HAP-1 (cell line): ENCODE data around the gene PIWIL4.
A peak's percentile ranks its signal among the peaks of the same experiment; 100 is the strongest.

Experiments used
- DNase-seq, 2 experiments: peaks; one replicate each; pipeline ENCODE4 v3.0.0-alpha.2; 2016 to 2020; ENCODE audit warnings: low spot score in 2 of 2
- H3K27me3 ChIP-seq: fragments of 250-450 bp; sonication (Bioruptor Pico); 2 replicates; pipeline ENCODE4 v1.5.1; 2020; ENCODE audit warnings: low read depth, mild to moderate bottlenecking, moderate library complexity
- H3K36me3 ChIP-seq: fragments of 250-450 bp; sonication (Bioruptor Pico); replicated peaks from 2 replicates; pipeline ENCODE4 v1.5.1; 2020; ENCODE audit warnings: mild to moderate bottlenecking
- H3K4me1 ChIP-seq: fragments of 250-450 bp; sonication (Bioruptor Pico); 2 replicates; pipeline ENCODE4 v1.5.1; 2020; ENCODE audit warnings: mild to moderate bottlenecking
- H3K4me3 ChIP-seq: fragments of 250-450 bp; sonication (Bioruptor Pico); 2 replicates; pipeline ENCODE4 v1.5.1; 2020; ENCODE audit warnings: mild to moderate bottlenecking, moderate library complexity
- H3K9me3 ChIP-seq: fragments of 250-450 bp; sonication (Bioruptor Pico); 2 replicates; pipeline ENCODE4 v1.5.1; 2020; ENCODE audit warnings: mild to moderate bottlenecking, moderate library complexity
- in situ Hi-C: fragments of 300-500 bp; cut with MboI; formaldehyde crosslinking; loops from 3 replicates; pipeline ENCODE4 v1.14.3; 2020; ENCODE audit warnings: low sequenced_read_pairs, inconsistent platforms, mixed read lengths

PIWIL4 gene

DNA sequence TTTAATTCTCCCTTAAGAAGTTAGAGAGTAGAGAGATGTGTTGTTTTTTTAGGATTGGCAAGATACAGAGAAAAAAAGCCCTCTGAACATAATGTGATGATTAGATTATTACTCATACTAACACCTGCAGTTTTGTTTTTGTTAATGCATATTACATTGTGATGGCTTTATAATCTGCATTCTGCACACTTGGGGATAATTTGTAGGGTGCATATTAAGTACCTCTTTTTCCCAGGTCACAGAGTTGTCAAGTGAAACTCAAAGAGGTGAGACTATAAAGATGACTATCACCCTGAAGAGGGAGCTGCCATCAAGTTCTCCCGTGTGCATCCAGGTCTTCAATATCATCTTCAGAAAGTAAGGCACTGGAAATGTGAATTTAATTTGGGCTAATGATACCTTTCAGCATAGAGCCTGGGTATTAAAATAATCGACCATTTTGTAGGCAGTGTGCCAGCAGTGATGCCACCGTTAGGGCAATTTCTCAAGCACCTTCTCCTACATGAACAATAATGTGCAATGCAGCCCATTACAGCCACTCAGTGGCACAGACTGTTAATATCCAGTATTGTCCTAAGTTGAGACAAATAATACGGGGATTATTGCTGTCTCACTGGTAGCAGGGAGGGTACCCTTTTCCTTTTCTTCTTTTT lies 16.2 kb downstream of the PIWIL4 start:
- Histone ChIP-seq H3K27me3 (no peaks in the 10 kb centered on the region), H3K36me3 (no peaks in the 10 kb centered on the region), H3K9me3 (no peaks in the 10 kb centered on the region), H3K4me1 (no peaks in the 10 kb centered on the region), H3K4me3 (no peak overlapping the region)
- in situ Hi-C loops, result no loop called here
- DNase-seq, result no peak

DNA sequence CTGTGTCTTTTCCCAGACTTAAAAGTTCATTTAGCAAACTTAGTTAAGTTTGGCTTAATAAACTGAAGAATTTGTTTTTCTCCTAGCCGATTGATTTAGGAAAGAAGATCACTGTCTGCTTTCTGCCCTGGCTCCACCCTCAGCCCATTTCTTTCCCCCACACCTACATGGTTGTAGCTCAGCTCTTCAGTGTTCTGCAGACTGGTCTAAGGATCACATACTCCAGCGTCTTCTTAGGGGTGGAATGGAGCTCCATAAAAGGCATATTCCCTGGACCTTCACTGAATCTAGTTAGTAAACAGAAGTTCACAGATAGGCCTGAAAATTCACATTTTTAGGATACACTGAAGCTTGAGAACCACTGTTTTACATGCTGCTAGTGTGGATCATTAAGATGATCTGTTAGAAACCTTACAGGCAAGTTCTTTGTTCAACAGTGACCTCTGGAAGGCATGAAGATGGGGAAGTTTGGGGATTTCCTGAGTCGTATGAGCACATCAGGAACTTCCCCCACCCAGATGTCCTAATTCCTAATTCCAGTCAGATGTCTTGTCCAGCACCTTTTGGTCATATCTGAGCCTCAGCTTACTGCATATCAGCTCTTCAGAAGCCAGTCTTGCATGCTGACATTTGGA lies 16.8 kb downstream of the PIWIL4 start:
- Histone ChIP-seq H3K9me3 (no peaks in the 10 kb centered on the region), H3K36me3 (no peaks in the 10 kb centered on the region), H3K27me3 (no peaks in the 10 kb centered on the region), H3K4me3 (no peak overlapping the region), H3K4me1 (no peaks in the 10 kb centered on the region)
- DNase-seq, result no peak
- in situ Hi-C loops, result no loop called here

DNA sequence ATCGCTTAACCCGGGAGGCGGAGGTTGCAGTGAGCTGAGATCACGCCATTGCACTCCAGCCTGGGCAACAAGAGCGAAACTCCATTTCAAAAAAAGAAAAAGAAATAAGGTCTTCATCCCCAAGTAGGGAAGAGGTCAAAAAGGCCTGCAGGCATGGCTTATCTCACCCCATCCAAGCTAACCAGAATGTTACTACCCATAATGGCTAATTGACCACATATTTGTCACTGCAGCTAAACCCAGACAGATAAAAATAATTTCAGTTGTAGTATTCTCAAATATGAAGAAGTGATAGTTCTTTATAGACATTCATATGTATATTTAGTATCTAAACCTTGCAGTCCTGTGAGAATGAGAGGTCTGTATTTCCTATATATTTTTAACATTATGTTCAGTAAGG lies 17.8 kb downstream of the PIWIL4 start:
- no peaks in the 10 kb centered on the region for H3K36me3 ChIP-seq
- H3K9me3 ChIP-seq, result no peaks in the 10 kb centered on the region
- H3K27me3 ChIP-seq, result no peaks in the 10 kb centered on the region
- DNase-seq, result no peak
- in situ Hi-C loops, result no loop called here
- H3K4me3 ChIP-seq, result no peak overlapping the region
- no peaks in the 10 kb centered on the region for H3K4me1 ChIP-seq

DNA sequence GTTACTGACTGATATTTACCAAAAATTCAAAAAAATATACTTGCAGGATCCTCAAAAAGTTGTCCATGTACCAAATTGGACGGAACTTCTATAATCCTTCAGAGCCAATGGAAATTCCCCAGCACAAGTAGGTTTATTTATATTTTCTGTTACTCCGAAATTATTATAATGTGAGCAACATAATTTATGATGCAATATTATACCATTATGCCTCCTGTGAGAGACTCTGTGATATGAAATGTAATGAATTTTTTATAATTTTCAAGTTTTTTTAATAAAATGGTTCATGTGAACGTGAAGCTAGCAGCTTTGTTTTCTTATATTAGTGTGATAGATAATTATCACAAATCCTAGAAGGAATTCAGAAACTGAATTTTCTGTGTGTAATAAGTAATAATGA lies 18.2 kb downstream of the PIWIL4 start:
- DNase-seq, result no peak
- Histone ChIP-seq H3K36me3 (no peaks in the 10 kb centered on the region), H3K4me1 (no peaks in the 10 kb centered on the region), H3K27me3 (no peaks in the 10 kb centered on the region), H3K4me3 (no peak overlapping the region), H3K9me3 (no peaks in the 10 kb centered on the region)
- in situ Hi-C loops, result no loop called here

DNA sequence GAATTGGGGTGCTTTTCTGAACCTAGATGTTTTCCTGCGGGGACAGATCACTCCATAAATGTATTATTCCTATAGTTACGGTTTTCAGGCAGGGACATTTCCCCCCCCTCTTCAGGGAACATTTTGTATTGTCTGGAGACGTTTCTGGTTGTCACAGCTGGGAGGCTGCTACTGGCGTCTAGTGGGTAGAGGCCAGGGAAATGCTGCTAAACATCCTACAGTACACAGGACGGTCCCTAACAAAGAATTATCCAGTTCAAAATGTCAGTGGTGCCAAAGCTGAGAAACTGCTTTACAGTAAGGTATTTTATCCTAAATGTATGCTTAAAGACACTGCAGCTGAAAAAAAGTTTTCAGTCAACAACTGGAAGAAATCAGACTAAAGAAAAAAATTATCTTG lies 19.4 kb downstream of the PIWIL4 start:
- Histone ChIP-seq H3K36me3 (no peaks in the 10 kb centered on the region), H3K27me3 (no peaks in the 10 kb centered on the region), H3K9me3 (no peaks in the 10 kb centered on the region), H3K4me3 (no peak overlapping the region), H3K4me1 (no peaks in the 10 kb centered on the region)
- no peak for DNase-seq
- in situ Hi-C loops, result no loop called here

DNA sequence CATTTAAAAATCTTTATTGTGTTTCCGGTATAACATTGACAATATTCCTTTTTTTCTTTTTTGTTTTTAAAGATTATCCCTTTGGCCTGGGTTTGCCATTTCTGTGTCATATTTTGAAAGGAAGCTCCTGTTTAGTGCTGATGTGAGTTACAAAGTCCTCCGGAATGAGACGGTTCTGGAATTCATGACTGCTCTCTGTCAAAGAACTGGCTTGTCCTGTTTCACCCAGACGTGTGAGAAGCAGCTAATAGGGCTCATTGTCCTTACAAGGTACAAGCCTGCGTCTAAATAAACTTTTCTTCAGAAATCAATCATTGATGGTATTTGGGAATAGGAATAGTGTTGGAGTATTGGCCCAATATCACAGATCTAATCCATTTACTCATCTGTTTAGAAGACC lies 19.8 kb downstream of the PIWIL4 start:
- DNase-seq, result no peak
- Histone ChIP-seq H3K36me3 (no peaks in the 10 kb centered on the region), H3K4me1 (no peaks in the 10 kb centered on the region; the same call in 1 of the 2 replicates), H3K4me3 (no peak overlapping the region), H3K9me3 (no peaks in the 10 kb centered on the region), H3K27me3 (no peaks in the 10 kb centered on the region)
- in situ Hi-C loops, result no loop called here

DNA sequence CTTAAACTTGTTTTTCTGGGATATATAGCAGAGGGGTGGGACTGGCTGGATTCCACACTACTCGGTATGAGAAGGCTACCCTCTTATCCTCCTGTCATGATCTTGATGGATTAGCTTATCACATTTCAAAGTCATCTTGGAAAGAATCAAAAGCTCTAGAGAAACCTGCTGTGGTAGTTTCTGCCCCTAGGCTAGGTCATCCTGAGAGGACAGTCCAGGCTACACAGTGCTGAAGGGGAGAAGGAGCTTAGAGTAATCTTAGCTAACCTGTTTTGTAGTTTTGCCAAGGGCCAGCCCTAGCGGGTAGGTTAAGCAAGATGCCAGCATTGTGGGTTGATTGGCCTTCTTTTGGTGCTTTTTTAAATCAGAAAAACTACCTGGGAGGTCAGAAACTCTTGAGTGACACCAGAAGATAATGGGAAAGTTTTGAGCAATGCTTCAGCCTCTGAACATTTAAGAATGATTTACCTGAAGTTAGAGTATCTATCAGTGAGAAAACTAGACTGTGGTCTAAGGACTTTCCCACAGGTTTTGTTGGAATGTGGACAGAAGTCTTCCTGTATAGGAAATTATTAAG lies 21.3 kb downstream of the PIWIL4 start:
- H3K36me3 ChIP-seq, result no peaks in the 10 kb centered on the region
- H3K4me3 ChIP-seq, result no peak overlapping the region
- no peak for DNase-seq
- H3K27me3 ChIP-seq, result no peaks in the 10 kb centered on the region
- in situ Hi-C loops, result no loop called here
- H3K9me3 ChIP-seq, result no peaks in the 10 kb centered on the region
- H3K4me1 ChIP-seq, result no peaks in the 10 kb centered on the region; the same call in 1 of the 2 replicates

DNA sequence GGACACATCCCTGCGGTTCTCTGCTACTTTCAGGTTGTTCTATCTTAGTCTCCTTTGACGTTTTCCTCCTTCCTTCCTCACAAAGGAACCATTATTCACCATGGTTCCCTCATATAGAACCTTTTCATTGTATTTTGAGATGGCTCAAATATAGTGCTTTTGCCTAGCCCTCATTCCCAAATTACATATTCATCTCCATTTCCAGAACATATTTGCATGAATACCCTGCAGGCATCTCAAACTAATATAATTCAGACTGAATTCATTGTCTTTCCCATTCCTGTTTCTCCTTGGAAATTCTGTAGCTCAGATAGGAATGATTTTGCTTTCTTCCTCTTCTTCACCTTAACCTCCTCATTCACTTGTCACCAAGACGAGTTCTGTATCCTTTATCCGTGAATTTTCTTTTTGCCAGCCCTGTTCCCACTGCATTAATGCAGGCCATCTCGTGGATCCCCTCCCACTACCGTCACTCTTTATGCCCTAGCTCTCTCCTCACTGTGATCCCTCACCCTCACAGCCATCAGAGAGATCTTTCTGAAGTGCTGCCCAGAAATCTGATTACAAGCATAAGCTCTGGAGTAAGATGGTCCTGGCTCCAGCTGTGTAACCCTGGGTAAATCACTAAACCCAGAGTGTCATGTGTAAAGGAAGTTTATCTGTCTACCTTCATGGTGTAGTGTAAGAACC lies 23.3 kb downstream of the PIWIL4 start:
- Histone ChIP-seq H3K4me1 (no peaks in the 10 kb centered on the region; the same call in 1 of the 2 replicates), H3K4me3 (no peak overlapping the region), H3K9me3 (no peaks in the 10 kb centered on the region), H3K27me3 (no peaks in the 10 kb centered on the region), H3K36me3 (no peaks in the 10 kb centered on the region)
- DNase-seq, result no peak
- in situ Hi-C loops, result no loop called here

DNA sequence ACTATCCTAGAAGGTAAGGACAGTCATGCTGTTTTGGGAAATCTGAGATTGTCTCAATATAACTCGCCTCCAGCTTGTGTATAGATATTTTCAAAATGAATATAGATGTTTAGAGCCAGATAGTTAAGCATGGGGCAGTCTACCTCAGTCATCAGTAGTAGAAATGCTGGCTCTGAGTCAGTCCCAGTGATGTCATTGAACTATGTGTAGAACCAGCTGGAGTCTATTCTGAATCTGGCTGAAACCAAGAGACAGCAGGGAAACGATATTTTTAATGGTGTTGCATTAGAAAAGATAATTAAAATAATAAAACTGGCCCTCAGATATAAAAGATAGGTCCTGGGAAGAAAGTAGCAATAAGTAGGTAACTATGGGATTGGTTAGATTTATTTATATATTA lies 25.9 kb downstream of the PIWIL4 start:
- H3K4me1 ChIP-seq, result no peaks in the 10 kb centered on the region; the same call in 1 of the 2 replicates
- in situ Hi-C loops, result no loop called here
- H3K27me3 ChIP-seq, result no peaks in the 10 kb centered on the region
- no peak overlapping the region for H3K4me3 ChIP-seq
- DNase-seq, result no peak
- no peaks in the 10 kb centered on the region for H3K9me3 ChIP-seq
- H3K36me3 ChIP-seq, result no peaks in the 10 kb centered on the region

DNA sequence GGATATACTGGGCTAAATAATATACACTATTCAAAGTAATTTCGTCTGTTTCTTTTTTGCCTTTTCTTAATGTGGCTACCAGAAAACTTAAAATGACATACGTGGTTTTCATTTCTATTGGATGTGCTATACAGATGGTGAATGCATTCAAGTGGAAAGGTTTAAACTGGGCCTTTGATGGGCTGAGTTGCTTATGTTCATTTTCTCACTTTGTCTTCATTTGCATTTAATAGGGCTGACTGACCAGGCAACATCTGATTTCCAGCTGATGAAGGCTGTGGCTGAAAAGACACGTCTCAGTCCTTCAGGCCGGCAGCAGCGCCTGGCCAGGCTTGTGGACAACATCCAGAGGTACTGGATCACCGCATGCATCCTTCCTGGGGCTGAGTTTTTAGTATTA lies 27.9 kb downstream of the PIWIL4 start:
- Histone ChIP-seq H3K27me3 (no peaks in the 10 kb centered on the region), H3K4me1 (no peaks in the 10 kb centered on the region; the same call in 1 of the 2 replicates), H3K36me3 (no peaks in the 10 kb centered on the region), H3K4me3 (no peak overlapping the region), H3K9me3 (no peaks in the 10 kb centered on the region)
- in situ Hi-C loops, result no loop called here
- no peak for DNase-seq

DNA sequence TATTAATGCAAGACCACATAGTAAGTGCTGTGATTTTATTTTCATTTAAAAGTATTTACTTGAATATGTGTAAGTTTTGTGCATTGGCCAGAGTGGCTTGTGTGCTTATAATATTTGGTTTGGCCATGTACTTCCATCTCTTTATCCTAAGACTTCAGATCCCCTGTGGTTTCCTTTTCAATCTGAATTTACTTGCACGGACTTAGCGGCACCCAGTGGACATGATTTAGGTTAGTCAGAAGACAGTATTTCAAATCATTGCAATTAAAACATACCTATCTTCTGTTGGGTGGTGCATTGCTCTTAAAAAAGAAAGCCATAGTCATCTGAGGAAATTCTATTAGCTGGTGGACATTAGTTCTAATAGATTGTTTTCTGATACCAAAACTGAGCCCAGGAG lies 30.7 kb downstream of the PIWIL4 start:
- H3K4me3 ChIP-seq, result no peak overlapping the region
- no peak for DNase-seq

DNA sequence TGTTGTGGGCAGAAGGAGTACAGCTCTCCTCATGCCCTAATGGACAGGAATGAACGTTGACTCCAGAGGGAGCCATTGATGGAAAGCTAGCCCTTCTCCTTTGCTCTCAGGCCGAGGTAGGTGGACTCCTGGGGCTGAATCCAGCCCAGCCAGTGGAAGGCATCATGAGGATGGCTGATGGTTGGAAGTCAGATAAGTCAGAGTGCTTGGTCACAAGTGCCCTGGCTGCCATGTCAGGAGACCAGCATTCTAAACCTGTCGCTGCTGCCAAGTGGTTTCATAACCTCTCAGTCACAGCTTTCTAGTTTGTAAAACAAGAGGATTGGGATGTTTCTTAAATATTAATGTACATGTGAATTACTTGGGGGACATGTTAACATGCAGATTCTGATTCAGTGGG lies 32.3 kb downstream of the PIWIL4 start:
- in situ Hi-C loops, result no loop called here
- H3K36me3 ChIP-seq, result no peaks in the 10 kb centered on the region
- no peaks in the 10 kb centered on the region for H3K9me3 ChIP-seq
- no peak for DNase-seq
- no peaks in the 10 kb centered on the region for H3K4me1 ChIP-seq
- H3K4me3 ChIP-seq, result no peak overlapping the region
- H3K27me3 ChIP-seq, result no peaks in the 10 kb centered on the region

More for the DNA sequence above, 30.7 kb downstream of the PIWIL4 start:
- Histone ChIP-seq H3K9me3 (no peaks in the 10 kb centered on the region), H3K4me1 (no peaks in the 10 kb centered on the region), H3K27me3 (no peaks in the 10 kb centered on the region), H3K36me3 (no peaks in the 10 kb centered on the region)
- in situ Hi-C loops, result no loop called here

DNA sequence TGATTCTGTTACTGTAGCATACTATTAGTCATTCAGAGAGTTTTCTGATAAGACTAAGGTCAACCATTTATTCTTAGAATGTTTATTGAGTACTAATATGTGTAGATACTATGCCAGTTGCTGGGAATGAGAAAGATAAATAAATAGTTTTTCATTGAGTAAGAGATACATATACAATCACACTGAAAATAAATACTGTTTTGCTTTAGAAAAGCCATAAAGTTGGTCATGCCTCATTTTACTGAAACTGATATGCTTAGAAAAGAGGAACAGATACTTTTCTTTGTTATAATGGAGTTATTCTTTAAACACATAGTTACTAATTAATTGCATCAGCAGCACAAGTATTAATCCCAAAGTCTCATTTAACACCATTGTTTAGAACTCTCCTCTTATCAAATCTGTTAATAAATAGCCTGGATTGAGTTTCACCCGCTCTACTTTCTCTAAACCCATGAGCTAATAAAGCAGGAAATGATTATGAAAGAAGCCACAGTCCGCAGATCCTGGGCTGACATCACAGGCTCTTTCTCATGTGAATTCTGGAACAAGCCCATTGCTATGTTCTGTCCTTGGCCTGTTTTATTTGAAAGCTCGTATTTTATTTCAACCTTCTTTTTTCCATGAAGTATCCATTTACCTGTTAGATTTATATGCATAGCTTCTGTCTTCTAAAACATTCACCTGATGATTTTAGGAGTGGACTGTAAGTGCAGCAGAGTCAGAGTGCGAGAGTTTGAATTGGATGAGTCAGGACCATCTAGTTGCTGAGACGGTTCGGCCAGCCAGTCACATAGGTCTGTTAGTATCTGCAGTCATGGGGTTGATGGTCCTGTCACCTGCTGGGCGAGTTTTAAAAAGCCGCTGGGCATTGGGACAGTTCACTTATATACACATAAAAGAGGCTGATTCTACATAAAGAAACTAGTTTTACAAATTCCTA lies 35.5 kb downstream of the PIWIL4 start:
- in situ Hi-C loops, result loop anchor here (10.0 to 25.0 kb wide), 3 partner anchors 78 to 1160 kb away; no protein-coding TSS in a partner anchor
- Histone ChIP-seq H3K36me3 (no peaks in the 10 kb centered on the region), H3K27me3 (no peaks in the 10 kb centered on the region), H3K4me1 (0 out of 2 replicates have a peak, but pooled peaks cover 3% of the 10 kb centered on the region), H3K4me3 (no peak overlapping the region), H3K9me3 (no peaks in the 10 kb centered on the region)
- DNase-seq, result peak; percentile 61 to 80
